HG02870 (cell line): ENCODE results near the gene RFX7.
A peak's percentile ranks its signal among the peaks of the same experiment; 100 is the strongest.
"Not testable (repeated sequence)": the region's sequence is repeated elsewhere in the genome, so short reads cannot be mapped to it uniquely, and the experiment has no call there.

Experiments
- ATAC-seq: cut with Tn5 transposase; IDR thresholded peaks from one replicate; pipeline ENCODE4 v1.9.1; 2021; ENCODE audit warnings: mild to moderate bottlenecking, moderate library complexity; ENCODE audit not compliant: unreplicated experiment

RFX7 gene

GRCh38 chr15:56207711-56208110 is 36.0 kb downstream of the RFX7 start:
- ATAC-seq: no peak

DNA sequence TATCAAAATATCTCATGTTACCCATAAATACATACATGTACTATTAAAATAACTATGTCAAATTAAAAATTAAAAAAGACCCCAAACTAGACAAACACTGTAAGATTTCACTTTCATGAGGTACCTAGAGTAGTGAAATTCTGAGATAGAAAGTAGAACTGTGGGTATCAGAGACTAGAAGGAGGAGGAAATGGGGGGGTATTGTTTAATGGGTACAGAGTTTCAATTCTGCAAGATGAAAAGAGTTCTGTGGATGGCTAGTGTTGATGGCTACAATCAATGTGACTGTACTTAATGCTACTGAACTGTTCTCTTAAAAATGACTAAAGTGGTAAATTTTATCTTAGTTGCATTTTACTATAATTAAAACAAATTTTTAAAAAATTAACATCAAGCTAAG is 36.6 kb downstream of the RFX7 start:
- peak; percentile 66 for ATAC-seq

DNA sequence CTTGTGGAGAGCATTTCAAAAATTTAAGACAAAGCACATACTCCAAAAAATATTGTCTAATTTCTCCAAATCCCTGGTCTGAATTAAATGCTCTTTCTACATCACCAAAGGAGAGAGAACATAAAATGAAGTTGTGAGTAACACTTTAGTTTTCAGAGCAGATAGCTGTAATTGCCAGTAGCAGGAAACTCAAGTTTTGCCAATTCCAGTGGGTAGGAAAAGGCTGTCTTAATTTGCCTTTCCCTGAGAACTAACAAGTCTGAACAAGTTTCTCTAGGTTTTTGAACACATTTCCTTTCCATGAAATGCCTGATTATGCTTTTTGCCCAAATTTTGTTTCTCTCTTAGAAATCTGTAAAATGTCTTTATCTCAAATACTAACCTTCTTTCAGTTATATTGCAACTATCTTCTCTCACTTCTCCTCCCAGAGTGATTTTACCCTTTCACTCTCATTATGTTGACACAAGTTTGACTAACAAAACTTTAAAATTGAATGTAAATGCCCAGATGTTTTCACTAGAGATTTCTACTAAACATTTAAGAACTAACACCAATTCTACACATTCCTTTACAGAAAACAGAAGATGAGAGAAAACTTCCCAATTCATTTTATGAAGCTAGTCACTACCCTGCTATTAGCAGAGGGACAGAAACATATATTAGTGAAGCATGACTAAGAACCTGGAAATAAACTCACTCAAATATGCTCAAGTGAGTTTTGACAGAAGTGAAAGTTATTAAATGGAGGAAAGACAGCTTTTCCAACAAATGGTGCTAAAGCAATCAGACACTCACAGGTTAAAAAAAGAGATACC is 38.4 kb downstream of the RFX7 start:
- ATAC-seq: no peak

- not testable (repeated sequence) for ATAC-seq
Measured at GRCh38 chr15:56203312-56203922, 40.3 kb downstream of the RFX7 start.

DNA sequence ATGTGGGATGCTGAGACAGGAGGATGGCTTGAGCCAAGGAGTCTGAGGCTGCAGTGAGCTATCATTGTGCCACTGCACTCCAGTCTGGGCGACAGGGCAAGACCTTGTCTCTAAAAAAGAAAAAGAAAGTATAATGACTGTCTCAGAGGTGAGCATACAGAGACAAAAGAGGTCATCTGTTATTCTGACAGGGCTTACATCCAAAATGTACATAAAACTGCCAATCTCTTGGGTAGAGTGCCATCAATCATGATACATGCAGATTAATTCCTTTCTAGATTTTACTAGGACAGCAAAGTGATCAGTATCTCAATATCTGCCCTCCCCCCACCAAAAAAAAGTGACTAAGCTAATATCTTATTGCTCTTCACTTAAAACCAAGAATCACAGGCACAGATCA is 41.0 kb downstream of the RFX7 start:
- ATAC-seq: no peak

DNA sequence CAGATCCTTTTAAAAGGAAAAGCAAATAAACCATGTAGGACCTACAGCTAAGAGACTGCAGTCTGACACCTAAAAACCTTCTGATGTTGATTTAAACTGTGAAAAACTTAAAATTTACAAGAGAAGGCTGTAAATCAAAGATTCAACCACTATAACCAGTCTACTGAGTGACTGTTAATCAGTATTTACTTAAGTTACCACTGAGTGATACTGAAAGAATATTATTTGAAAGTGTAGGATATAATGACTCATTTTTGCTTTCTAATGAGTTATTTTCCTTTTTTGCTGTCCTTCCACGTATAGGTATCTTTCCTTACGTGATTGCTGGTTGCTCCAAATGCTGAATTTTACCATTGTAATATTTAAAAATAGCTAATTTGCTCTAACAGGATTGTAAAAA is 44.6 kb downstream of the RFX7 start:
- peak; percentile 88 for ATAC-seq

DNA sequence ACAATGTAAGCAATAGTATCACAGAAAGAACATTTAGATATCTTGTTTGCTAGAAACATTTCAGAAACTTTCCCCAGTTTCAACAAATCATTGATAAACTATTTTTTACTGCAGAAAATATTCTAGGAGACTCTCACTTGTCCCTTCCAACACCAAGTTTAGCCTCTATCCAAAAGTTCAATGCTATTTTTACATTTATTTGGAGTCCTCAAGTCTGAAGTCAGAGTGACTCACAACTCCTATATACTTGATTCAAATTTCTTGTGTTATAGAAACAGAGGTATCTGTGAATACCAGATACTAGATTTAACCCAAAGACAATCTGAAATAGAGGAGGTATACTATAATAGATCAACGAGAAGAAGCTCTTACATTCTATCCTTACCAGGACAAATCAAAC is 49.6 kb downstream of the RFX7 start:
- no peak for ATAC-seq

DNA sequence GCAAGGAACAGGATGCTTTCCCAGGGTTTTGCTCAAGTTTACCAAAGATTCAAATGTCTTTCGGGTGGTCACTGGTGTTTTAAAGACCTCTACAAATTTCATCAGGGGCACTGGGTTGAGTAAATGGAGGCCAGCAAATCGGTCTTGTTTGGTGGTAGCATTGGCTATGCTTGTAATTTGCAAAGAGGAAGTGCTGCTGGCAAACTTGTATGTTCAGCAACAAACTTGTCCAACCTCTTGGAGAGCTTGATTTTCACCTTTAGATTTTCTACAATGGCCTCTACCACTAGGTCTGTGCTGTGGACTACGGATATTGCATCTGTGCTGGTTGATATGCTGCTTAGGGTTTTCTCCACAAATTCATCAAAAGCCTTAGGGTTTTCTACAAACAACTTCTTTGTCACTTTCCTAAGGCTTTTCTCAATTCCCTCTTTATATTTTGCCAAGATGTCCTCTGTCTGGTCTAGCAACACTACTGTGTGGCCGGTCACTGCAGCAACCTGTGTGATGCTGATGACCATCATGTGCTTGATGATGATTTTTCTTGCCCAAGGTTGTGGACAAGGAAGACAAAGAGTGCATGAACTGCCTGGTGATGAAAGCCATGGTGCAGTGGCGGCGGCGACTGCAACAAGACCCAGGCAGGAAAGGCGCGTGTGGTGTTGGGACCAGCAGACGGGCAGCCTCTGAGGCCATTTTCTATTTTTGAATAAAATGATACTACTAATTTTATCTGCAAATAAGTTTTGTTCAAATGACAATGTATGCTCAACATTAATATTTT is 50.8 kb downstream of the RFX7 start:
- ATAC-seq: no peak

GRCh38 chr15:56187665-56188064 is 56.0 kb downstream of the RFX7 start:
- ATAC-seq: no peak

GRCh38 chr15:56185980-56186379 is 57.7 kb downstream of the RFX7 start:
- no peak for ATAC-seq

DNA sequence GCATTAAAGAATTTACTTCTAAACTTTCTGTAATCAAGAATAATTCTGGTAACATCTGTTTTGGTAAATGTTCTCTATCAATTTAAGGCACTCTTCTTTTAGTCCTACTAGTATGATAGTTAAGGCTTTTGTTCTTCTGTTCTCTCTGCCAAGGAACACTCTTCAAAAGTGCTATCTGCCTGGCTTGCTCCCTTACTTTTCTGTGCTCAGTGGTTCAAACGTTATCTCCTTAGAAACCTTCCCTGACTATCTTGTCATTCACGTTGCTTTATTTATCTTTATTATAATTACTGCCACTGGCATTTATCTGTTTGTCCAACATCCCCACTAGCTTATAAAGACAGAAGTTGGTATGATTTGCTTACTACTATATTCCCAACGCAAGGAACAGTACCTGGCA is 59.2 kb downstream of the RFX7 start:
- no peak for ATAC-seq

GRCh38 chr15:56180851-56181250 is 62.8 kb downstream of the RFX7 start:
- no peak for ATAC-seq

- ATAC-seq: no peak
Measured at GRCh38 chr15:56176996-56177395, 66.7 kb downstream of the RFX7 start.

DNA sequence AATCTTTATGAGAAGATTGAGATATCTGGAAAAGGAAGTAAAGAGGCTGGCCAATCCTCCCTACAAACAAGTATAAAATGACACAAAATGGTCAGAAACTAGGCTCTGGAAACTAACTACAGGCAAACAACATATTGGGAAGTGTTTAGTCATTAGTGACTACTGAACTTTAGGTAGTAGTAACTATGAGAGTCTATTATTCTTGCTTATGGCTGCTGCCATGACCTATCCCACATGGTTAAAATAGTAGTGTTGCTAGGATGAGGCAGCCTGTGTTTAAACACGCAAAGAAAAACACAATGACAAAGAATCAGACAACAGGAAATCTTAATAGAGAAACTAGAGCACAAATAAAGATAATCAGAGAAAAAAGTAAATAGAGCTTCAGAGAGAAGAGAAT is 67.9 kb downstream of the RFX7 start:
- no peak for ATAC-seq

DNA sequence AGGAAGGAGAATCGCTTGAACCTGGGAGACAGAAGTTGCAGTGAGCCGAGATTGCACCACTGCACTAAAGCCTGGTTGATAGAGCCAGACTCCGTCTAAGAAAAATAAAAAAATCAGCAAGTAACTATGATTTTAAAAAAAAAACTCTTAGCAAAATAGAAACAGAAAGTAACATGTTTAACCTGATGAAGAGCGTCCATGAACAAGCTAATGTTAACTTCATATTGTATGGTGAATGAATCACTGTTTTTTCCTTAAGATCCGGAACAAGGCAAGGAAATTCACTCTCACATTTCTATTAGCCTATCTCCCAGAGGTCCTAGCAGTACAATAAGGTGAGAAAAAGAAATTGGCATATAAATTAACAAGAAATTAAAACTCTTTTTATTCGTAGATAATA is 69.0 kb downstream of the RFX7 start:
- no peak for ATAC-seq

GRCh38 chr15:56168394-56168793 is 75.3 kb downstream of the RFX7 start:
- no peak for ATAC-seq

DNA sequence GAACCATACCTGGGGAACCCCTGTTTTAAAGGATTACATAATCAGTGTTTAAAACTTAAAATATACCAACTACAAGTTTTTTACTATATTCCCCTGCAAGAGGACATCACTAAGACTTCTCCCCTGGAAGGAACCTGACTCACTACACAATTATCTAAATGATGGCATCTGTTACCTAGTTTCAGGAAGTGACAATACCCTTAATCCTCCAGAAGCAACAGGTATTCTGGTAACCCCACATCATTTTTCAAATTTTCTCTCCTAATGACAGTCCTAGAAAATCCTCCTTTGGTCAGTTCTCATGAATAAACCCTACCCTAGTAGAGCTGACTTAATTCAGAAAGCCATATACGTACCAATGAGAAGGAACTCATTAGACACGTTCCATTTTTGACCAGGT is 78.4 kb downstream of the RFX7 start:
- no peak for ATAC-seq

DNA sequence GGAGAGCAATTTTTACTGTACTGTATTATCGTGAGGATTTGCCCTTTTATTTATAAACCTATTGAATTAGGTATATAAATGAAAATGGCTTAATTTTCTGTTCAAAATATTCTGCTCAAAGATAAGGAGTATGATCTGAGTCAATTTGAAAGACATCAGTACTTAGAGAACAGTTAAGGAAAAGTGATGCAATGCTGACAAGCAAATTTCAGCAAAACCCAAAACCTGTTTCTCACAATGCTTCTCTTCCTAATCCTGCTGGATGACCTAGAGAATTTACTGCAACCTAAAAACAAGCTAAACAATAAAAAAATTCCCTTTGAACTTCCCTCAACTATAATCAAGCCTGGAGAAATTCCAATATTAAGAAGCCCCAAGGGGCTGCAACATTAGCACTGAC is 82.7 kb downstream of the RFX7 start:
- no peak for ATAC-seq

- no peak for ATAC-seq
Measured at GRCh38 chr15:56156877-56157276, 86.8 kb downstream of the RFX7 start.

DNA sequence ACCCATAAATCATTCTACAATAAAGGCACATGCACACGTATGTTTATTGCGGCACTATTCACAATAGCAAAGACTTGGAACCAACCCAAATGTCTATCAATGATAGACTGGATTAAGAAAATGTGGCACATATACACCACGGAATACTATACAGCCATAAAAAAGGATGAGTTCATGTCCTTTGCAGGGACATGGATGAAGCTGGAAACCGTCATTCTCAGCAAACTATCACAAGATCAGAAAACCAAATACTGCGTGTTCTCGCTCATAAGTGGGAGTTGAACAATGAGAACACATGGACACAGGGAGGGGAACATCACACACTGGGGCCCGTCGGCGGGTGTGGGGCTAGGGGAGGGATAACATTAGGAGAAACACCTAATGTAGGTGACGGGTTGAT is 88.4 kb downstream of the RFX7 start:
- ATAC-seq: not testable (repeated sequence)

- ATAC-seq: not testable (repeated sequence)
Measured at GRCh38 chr15:56154768-56155167, 88.9 kb downstream of the RFX7 start.

- ATAC-seq: no peak
Measured at GRCh38 chr15:56150204-56150603, 93.5 kb downstream of the RFX7 start.
